A549 (cell line): ENCODE results near the gene CNOT10. TPM values are rescaled to one million over a fixed set of nuclear protein-coding genes. Genes with fewer than 3 reads are reported as not detected.
A peak's percentile ranks its signal among the peaks of the same experiment; 100 is the strongest.
"Not testable (repeated sequence)": the region's sequence is repeated elsewhere in the genome, so short reads cannot be mapped to it uniquely, and the experiment has no call there.

Experiments
- ATAC-seq, 2 experiments: fragments of 200-7000 bp in 1 of 2; fragments of >200 bp in 1 of 2; cut with Nextera tagmentation in 1 of 2; cut with Tn5 transposase in 1 of 2; 3 replicates each; pipeline versions ENCODE4 v1.8.0 to v1.9.1; 2018 to 2020; ENCODE audit warnings: mild to moderate bottlenecking in 1 of 2, moderate library complexity in 1 of 2
- CTCF ChIA-PET: fragments of 300-600 bp; sonication (Branson Sonifier 250); formaldehyde crosslinking; extraction: SDS; loops from one replicate; lab custom pipeline; 2021; ENCODE audit warnings: antibody characterized with exemption, inconsistent platforms; lab: Yijun Ruan, JAX
- POLR2A ChIA-PET: fragments of 350-600 bp; formaldehyde crosslinking; extraction: SDS; loops from one replicate; lab custom pipeline; 2021; ENCODE audit warnings: antibody characterized with exemption, inconsistent platforms; lab: Yijun Ruan, JAX
- DNase-seq, 2 experiments: peaks; one replicate each; pipeline versions ENCODE4 v3.0.0 to v3.0.0-alpha.2; 2011 to 2016; ENCODE audit warnings: low read depth in 1 of 2, low spot score in 1 of 2
- FAIRE-seq: peaks from 2 replicates; lab custom pipeline; 2011; peaks lifted over from hg19 to GRCh38; lab: Jason Lieb, UNC
- H3K27ac ChIP-seq, 2 experiments: fragments of >200 bp; sonication (Bioruptor Twin); formaldehyde crosslinking; 3 replicates each; pipeline ENCODE4 v1.5.1; 2016 to 2017
- H3K4me1 ChIP-seq: fragments of >200 bp; sonication (Bioruptor Twin); formaldehyde crosslinking; 3 replicates; pipeline ENCODE4 v1.6.1; 2016
- H3K4me2 ChIP-seq: fragments of >200 bp; sonication (Bioruptor Twin); formaldehyde crosslinking; 3 replicates; pipeline ENCODE4 v1.6.1; 2016
- H3K4me3 ChIP-seq: fragments of >200 bp; sonication (Bioruptor Twin); formaldehyde crosslinking; 3 replicates; pipeline ENCODE4 v1.5.1; 2016
- H3K9me3 ChIP-seq: fragments of >200 bp; sonication (Bioruptor Twin); formaldehyde crosslinking; 3 replicates; pipeline ENCODE4 v1.6.1; 2016
- CHD4 ChIP-seq: fragments of 200-600 bp; sonication (generic); IDR thresholded peaks from 2 replicates; pipeline ENCODE4 v1.6.1; 2016; ENCODE audit warnings: antibody characterized with exemption, mild to moderate bottlenecking, borderline replicate concordance
- HDAC2 ChIP-seq: fragments of 200-600 bp; sonication (generic); IDR thresholded peaks from 2 replicates; pipeline ENCODE4 v1.6.1; 2016
- HOXB5 ChIP-seq: fragments of 250-450 bp; sonication (Bioruptor Pico); IDR thresholded peaks from 2 replicates; pipeline ENCODE4 v1.5.0; 2020; ENCODE audit warnings: mild to moderate bottlenecking, moderate library complexity
- KDM1A ChIP-seq: fragments of 200-600 bp; sonication (generic); IDR thresholded peaks from 2 replicates; pipeline ENCODE4 v1.6.1; 2016; ENCODE audit warnings: low read depth, mild to moderate bottlenecking
- MAZ ChIP-seq: fragments of 150-350 bp; IDR thresholded peaks from 2 replicates; pipeline ENCODE4 v1.6.1; 2014; ENCODE audit warnings: antibody characterized with exemption, low read depth, low read length, borderline replicate concordance
- PHF8 ChIP-seq: fragments of 200-600 bp; sonication (generic); IDR thresholded peaks from 2 replicates; pipeline ENCODE4 v1.6.1; 2016; ENCODE audit warnings: low read depth, mild to moderate bottlenecking, antibody characterized with exemption, moderate library complexity, borderline replicate concordance
- RAD21 ChIP-seq, 2 experiments: fragments of >200 bp in 1 of 2; sonication (Bioruptor Twin) in 1 of 2; formaldehyde crosslinking in 1 of 2; IDR thresholded peaks in 1 of 2; conservative IDR thresholded peaks in 1 of 2; 2 replicates in 1 of 2; 3 replicates in 1 of 2; pipeline ENCODE4 v1.6.1; 2012 to 2018; ENCODE audit warnings: inconsistent platforms in 1 of 2
- RFX5 ChIP-seq: fragments of 450-650 bp; IDR thresholded peaks from 2 replicates; pipeline ENCODE4 v1.7.1; 2014; ENCODE audit warnings: antibody characterized with exemption, mild to moderate bottlenecking, moderate library complexity
- SMC3 ChIP-seq: fragments of >200 bp; sonication (Bioruptor Twin); formaldehyde crosslinking; IDR thresholded peaks from 3 replicates; pipeline ENCODE4 v1.6.1; 2018; ENCODE audit warnings: inconsistent platforms
- ZFP36 ChIP-seq: fragments of 450-650 bp; IDR thresholded peaks from 2 replicates; pipeline ENCODE4 v1.6.1; 2014; ENCODE audit warnings: borderline replicate concordance; ENCODE audit not compliant: partially characterized antibody
- WGBS: methylation state at CpG from one replicate; pipeline ENCODE4 v1.1.6; 2017; ENCODE audit errors: missing lambda C conversion rate; 5-methylcytosine and 5-hydroxymethylcytosine counted together
- polyA plus RNA-seq, 4 experiments: library from polyadenylated mRNA; depleted of rRNA in 3 of 4; stranded (reverse); fragments of >200 nt; fragmentation: RNase III in 1 of 4; extraction: RNeasy Plus Mini Kit Qiagen cat#74134 plus additional on column Dnase treatment in 1 of 4; gene quantifications; 2 replicates in 3 of 4; 3 replicates in 1 of 4; pipeline ENCODE4 v1.2.3, GENCODE V29; 2011 to 2017
- TF ChIP-seq, protein P1 (sequence below): IDR thresholded peaks from 2 replicates; pipeline ENCODE4 v1.6.1; 2012; ENCODE audit warnings: low read depth, borderline replicate concordance
- TF ChIP-seq, protein P2 (sequence below): IDR thresholded peaks from 2 replicates; pipeline ENCODE4 v1.6.1; 2012
- TF ChIP-seq, protein P3 (sequence below): IDR thresholded peaks from 2 replicates; pipeline ENCODE4 v1.6.1; 2012
- TF ChIP-seq, protein P4 (sequence below): fragments of 250-450 bp; sonication (Bioruptor Pico); IDR thresholded peaks from 2 replicates; pipeline ENCODE4 v1.5.0; 2021; ENCODE audit warnings: mild to moderate bottlenecking, moderate library complexity, borderline replicate concordance
- TF ChIP-seq, protein P5 (sequence below): fragments of >200 bp; sonication (Bioruptor Twin); formaldehyde crosslinking; IDR thresholded peaks from 3 replicates; pipeline ENCODE4 v1.5.1; 2016

CNOT10 gene
- polyA plus RNA-seq, 2 of the 4 experiments (the other 2 are of a cell fraction) = 23.6 to 43.2 TPM

DNA sequence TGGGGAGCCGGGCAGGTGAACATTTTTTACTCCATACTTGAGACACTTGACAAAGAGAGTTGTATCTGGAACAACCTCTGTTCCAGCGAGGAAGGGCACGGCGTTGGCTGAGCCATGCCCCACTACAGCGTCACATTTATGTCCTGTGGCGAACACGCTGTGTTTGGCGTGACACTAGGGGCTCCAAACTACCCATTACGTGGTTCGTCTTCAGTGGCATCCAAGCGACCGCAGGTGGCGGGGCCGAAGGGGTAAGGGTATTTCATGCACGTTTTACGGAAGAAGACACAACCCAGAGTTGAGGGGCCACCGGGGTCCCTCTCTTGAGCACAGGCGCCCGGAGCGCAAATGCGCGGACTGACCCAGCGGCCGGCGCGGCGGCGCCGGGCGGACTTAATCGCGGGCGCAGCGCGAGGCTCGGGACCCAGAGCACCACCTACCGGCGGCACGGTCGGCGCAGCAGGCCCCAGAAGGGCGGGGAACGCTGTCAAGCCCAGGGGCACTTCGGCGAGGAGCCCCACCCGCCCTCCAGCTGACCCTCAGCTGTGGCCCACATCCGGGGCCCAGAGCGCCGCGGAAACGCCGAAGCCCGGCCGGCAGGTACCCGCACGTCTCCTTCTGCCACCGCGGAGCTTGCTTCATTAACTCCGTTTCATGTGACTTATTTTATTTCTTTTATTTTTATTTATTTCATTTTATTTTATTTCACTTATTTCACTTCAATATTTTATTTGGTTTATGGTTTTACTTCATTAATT lies 96.4 kb downstream of the CNOT10 start:
- DNase-seq = peak; percentile 73 to 89
- H3K4me1 ChIP-seq = peaks cover 4% of the 10 kb centered on the region; the same call in 1 of the 3 replicates
- no peak for FAIRE-seq
- peak overlapping the region; percentile 86 for H3K4me2 ChIP-seq
- TF ChIP-seq, protein P1, sequence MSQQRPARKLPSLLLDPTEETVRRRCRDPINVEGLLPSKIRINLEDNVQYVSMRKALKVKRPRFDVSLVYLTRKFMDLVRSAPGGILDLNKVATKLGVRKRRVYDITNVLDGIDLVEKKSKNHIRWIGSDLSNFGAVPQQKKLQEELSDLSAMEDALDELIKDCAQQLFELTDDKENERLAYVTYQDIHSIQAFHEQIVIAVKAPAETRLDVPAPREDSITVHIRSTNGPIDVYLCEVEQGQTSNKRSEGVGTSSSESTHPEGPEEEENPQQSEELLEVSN = peak; percentile 78; the same call in 1 of the 2 replicates
- TF ChIP-seq RAD21 (conservative IDR thresholded peaks at IDR 0.05 in 1 of 2, IDR thresholded peaks at IDR 0.05 in 1 of 2) (peak in 1 of 2 experiments; percentile 62; a peak in 3 of 5 replicates), HDAC2 (peak; percentile 95), HOXB5 (no peak; the same call in 1 of the 2 replicates), PHF8 (peak; percentile 45; the same call in 1 of the 2 replicates), SMC3 (peak; percentile 65), ZFP36 (no peak), KDM1A (no peak), MAZ (peak; percentile 66; the same call in 1 of the 2 replicates)
- TF ChIP-seq, protein P2, sequence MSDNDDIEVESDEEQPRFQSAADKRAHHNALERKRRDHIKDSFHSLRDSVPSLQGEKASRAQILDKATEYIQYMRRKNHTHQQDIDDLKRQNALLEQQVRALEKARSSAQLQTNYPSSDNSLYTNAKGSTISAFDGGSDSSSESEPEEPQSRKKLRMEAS = peak; percentile 75
- TF ChIP-seq, protein P3, sequence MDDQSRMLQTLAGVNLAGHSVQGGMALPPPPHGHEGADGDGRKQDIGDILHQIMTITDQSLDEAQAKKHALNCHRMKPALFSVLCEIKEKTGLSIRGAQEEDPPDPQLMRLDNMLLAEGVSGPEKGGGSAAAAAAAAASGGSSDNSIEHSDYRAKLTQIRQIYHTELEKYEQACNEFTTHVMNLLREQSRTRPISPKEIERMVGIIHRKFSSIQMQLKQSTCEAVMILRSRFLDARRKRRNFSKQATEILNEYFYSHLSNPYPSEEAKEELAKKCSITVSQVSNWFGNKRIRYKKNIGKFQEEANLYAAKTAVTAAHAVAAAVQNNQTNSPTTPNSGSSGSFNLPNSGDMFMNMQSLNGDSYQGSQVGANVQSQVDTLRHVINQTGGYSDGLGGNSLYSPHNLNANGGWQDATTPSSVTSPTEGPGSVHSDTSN = peak; percentile 85
- TF ChIP-seq, protein P4, sequence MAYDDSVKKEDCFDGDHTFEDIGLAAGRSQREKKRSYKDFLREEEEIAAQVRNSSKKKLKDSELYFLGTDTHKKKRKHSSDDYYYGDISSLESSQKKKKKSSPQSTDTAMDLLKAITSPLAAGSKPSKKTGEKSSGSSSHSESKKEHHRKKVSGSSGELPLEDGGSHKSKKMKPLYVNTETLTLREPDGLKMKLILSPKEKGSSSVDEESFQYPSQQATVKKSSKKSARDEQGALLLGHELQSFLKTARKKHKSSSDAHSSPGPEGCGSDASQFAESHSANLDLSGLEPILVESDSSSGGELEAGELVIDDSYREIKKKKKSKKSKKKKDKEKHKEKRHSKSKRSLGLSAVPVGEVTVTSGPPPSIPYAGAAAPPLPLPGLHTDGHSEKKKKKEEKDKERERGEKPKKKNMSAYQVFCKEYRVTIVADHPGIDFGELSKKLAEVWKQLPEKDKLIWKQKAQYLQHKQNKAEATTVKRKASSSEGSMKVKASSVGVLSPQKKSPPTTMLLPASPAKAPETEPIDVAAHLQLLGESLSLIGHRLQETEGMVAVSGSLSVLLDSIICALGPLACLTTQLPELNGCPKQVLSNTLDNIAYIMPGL (CRISPR knock-in tag) = peak; percentile 34; the same call in 1 of the 2 replicates
- TF ChIP-seq, protein P5, sequence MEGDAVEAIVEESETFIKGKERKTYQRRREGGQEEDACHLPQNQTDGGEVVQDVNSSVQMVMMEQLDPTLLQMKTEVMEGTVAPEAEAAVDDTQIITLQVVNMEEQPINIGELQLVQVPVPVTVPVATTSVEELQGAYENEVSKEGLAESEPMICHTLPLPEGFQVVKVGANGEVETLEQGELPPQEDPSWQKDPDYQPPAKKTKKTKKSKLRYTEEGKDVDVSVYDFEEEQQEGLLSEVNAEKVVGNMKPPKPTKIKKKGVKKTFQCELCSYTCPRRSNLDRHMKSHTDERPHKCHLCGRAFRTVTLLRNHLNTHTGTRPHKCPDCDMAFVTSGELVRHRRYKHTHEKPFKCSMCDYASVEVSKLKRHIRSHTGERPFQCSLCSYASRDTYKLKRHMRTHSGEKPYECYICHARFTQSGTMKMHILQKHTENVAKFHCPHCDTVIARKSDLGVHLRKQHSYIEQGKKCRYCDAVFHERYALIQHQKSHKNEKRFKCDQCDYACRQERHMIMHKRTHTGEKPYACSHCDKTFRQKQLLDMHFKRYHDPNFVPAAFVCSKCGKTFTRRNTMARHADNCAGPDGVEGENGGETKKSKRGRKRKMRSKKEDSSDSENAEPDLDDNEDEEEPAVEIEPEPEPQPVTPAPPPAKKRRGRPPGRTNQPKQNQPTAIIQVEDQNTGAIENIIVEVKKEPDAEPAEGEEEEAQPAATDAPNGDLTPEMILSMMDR = peak; percentile 78
- TF ChIP-seq, all 56 proteins: peak for 10
- ATAC-seq = peak; percentile 93 to 97
- H3K4me3 ChIP-seq = peak overlapping the region; percentile 55
- no peaks in the 10 kb centered on the region for H3K9me3 ChIP-seq
- ChIA-PET CTCF (interaction anchor here (0.5 to 2.8 kb wide), 40 partner anchors 9 to 410 kb away, joined by 3 to 30 read pairs (median 4); no protein-coding TSS in a partner anchor), POLR2A (interaction anchor here (0.6 kb wide), 1 partner anchor 472 kb away, joined by 3 read pairs; no protein-coding TSS in a partner anchor)
- peak overlapping the region; percentile 57 to 79 for H3K27ac ChIP-seq
- 2% methylated on average over 39 of the region's 59 CpGs for WGBS

DNA sequence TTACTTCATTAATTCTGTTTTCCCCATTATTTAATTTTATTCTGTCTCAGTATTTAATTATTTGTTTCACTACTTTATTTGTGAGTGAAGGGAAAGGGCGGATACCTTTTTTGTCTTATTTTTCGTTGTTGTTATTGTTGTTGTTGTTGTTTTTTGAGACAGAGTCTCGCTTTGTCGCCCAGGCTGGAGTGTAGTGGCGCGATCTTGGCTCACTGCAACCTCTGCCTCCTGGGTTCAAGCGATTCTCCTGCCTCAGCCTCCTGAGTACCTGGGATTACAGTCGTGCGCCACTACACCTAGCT lies 96.9 kb downstream of the CNOT10 start:
- H3K4me3 ChIP-seq = peak overlapping the region; percentile 55; the same call in 2 of the 3 replicates
- ATAC-seq, H3K9me3 ChIP-seq, POLR2A ChIA-PET, FAIRE-seq, H3K27ac ChIP-seq, DNase-seq, H3K4me1 ChIP-seq: not testable (repeated sequence)
- H3K4me2 ChIP-seq = peak overlapping the region; percentile 86
- CTCF ChIA-PET = interaction anchor here (0.5 to 2.8 kb wide), 34 partner anchors 9 to 410 kb away, joined by 3 to 30 read pairs (median 4); no protein-coding TSS in a partner anchor
- 88% methylated on average over 9 of the region's 9 CpGs for WGBS

DNA sequence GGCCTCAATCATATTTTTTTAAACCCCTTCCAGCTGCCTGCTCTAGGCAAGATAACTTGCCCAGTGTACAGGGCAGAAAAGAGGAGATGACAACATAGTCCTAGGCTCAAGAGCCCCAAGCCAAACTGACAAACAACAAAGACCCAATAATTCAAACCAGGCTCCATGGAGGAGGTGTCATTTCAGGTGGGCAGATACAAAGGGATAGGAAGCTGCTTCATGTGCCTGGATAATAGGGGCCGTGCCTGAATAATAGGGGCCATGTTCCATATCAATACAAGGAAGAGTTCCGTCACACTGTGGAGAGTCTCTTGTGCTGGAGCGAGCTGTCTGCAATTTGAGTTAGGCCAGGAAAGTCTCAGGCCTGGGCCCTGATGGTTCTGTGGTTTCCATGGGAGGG lies 97.4 kb downstream of the CNOT10 start:
- H3K4me3 ChIP-seq = no peak overlapping the region

More for the DNA sequence above, 97.4 kb downstream of the CNOT10 start:
- no peak for DNase-seq
- H3K9me3 ChIP-seq = no peaks in the 10 kb centered on the region
- H3K4me1 ChIP-seq = peaks cover 4% of the 10 kb centered on the region; the same call in 1 of the 3 replicates
- no peak for ATAC-seq
- no peak for FAIRE-seq
- ChIA-PET CTCF (interaction anchor here (1.0 to 2.8 kb wide), 10 partner anchors 12 to 156 kb away, joined by 3 to 30 read pairs (median 6); no protein-coding TSS in a partner anchor), POLR2A (no interaction called here)
- TF ChIP-seq, protein P4 (CRISPR knock-in tag) = no peak
- TF ChIP-seq CHD4 = no peak
- no peak for TF ChIP-seq RFX5
- 100% methylated on average over 3 of the region's 3 CpGs for WGBS
- no peak overlapping the region for H3K4me2 ChIP-seq
- H3K27ac ChIP-seq = no peak overlapping the region
